ENCODE results near the gene SLF1.

The SLF1 gene

DNA sequence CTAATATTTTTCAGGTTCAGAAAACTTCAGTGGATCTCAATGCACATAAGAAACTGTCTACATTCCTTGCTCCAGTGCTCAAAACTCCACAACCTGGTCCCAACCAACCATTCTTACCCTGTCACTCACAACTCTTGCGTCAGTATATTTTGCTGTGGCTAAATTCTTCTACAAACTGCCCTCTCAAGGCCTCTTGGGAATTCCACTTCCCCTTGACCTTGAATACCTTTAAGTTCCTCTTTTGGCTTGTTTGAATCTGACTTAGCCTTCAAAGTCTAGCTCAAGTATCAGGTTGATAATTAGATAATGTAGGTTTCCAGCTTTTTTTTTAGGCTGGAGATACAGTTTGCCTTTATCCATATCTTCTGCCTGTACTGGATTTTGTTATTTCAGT lies 128.3 kb downstream of the SLF1 start:
- Histone ChIP-seq H3K27ac (ENCODE audit: low read length) (no peak overlapping the region), H3K4me1 (ENCODE audit: control insufficient read depth, insufficient read depth, low read length) (peaks cover 1% of the 10 kb centered on the region; the same call in 1 of the 2 replicates), H3K27me3 (ENCODE audit: control insufficient read depth, insufficient read depth, low read length) (no peaks in the 10 kb centered on the region), H3K36me3 (ENCODE audit: control insufficient read depth, insufficient read depth, low read length) (no peaks in the 10 kb centered on the region), H3K9me3 (ENCODE audit: control insufficient read depth, insufficient read depth, low read length) (no peaks in the 10 kb centered on the region), H3K4me3 (ENCODE audit: low read length) (no peak overlapping the region)
- no CpG with 5 or more reads among the region's 1 CpG for WGBS (ENCODE audit: insufficient coverage, insufficient read length)
- DNase-seq (ENCODE audit: low read depth, low spot score): no peak
